ENCODE measurements around the gene N4BP2. TPM values are rescaled to one million over a fixed set of nuclear protein-coding genes. Genes with fewer than 3 reads are reported as not detected.

N4BP2 gene
- polyA plus RNA-seq, 1 of the 3 experiments (the other 2 are of a cell fraction) = 1.2 TPM

- TF ChIP-seq FOXM1 (IDR thresholded peaks at IDR 0.05; ENCODE audit: low read depth) = no peak
- TF ChIP-seq NFIC (IDR thresholded peaks at IDR 0.05; ENCODE audit: borderline replicate concordance) = no peak
- no peak for TF ChIP-seq ELF1 (IDR thresholded peaks at IDR 0.05)
Observed at GRCh38 chr4:40196272-40196671, 139.6 kb downstream of the N4BP2 start (continued).

GRCh38 chr4:40196724-40197281 is 140.2 kb downstream of the N4BP2 start, which contains the start of gene RHOH:
TSS of gene RHOH (plus strand) at chr4:40197031. CDS start at chr4:40243387, 46,356 bp downstream.
- Histone ChIP-seq H3K27me3 (ENCODE audit: insufficient read depth) (no peaks in the 10 kb centered on the region), H3K4me2 (no peak within 1 kb of the TSS), H3K9me2 (no peaks in the 10 kb centered on the region), H2AFZ (ENCODE audit: low read depth) (no peak within 1 kb of the TSS), H3K9me3 (no peaks in the 10 kb centered on the region; the same call in 1 of the 2 replicates), H3F3A (replicated peaks; ENCODE audit: insufficient read depth) (no peaks in the 10 kb centered on the region), H3K36me3 (replicated peaks in 1 of 2; ENCODE audit: control insufficient read depth in 1 of 2, insufficient read depth in 2 of 2, low read length in 1 of 2) (no peaks in the 10 kb centered on the region), H3K4me1 (ENCODE audit: control insufficient read depth in 1 of 2, insufficient read depth in 2 of 2, low read depth in 1 of 2, low read length in 1 of 2) (peaks cover 4 to 7% of the 10 kb centered on the region in 2 experiments; a peak in 3 of 4 replicates), H3K9ac (no peak within 1 kb of the TSS), H3K79me2 (ENCODE audit: insufficient read depth) (no peaks in the 10 kb centered on the region), H4K20me1 (ENCODE audit: insufficient read depth) (no peaks in the 10 kb centered on the region), H3K4me3 (ENCODE audit: low read depth in 2 of 2, low read length in 1 of 2) (no peak within 1 kb of the TSS), H3K27ac (ENCODE audit: low read depth in 2 of 2, low read length in 1 of 2) (no peak within 1 kb of the TSS)
- DNase-seq = no peak
- WGBS (ENCODE audit: low lambda C conversion rate) = 95% methylated on average over 14 of the region's 14 CpGs
- ChIA-PET POLR2A (no interaction called here), CTCF (interaction anchor here (1.4 to 1.5 kb wide), 2 partner anchors 10 to 47 kb away, joined by 3 to 6 read pairs; no protein-coding TSS in a partner anchor)
- TF ChIP-seq CHD2 (IDR thresholded peaks at IDR 0.05; ENCODE audit: low read length, partially characterized antibody) (no peak), JUND (IDR thresholded peaks at IDR 0.05) (no peak), EP300 (IDR thresholded peaks at IDR 0.05; ENCODE audit: borderline replicate concordance in 1 of 2, low read depth in 1 of 2, low read length in 1 of 2) (no peak), YY1 (IDR thresholded peaks at IDR 0.05; ENCODE audit: low read depth) (no peak), RAD21 (IDR thresholded peaks at IDR 0.05; ENCODE audit: low read length) (no peak), FOXJ3 (CRISPR knock-in tag; IDR thresholded peaks at IDR 0.05) (no peak), SIN3A (IDR thresholded peaks at IDR 0.05; ENCODE audit: borderline replicate concordance, low read depth, low read length) (no peak), MXI1 (IDR thresholded peaks at IDR 0.05; ENCODE audit: low read depth, low read length) (no peak), PBX3 (IDR thresholded peaks at IDR 0.05) (no peak), REST (IDR thresholded peaks at IDR 0.05; ENCODE audit: low read depth, low read length) (no peak), NFIC (IDR thresholded peaks at IDR 0.05; ENCODE audit: borderline replicate concordance) (no peak), MAX (IDR thresholded peaks at IDR 0.05; ENCODE audit: low read depth) (no peak), GATA2 (CRISPR knock-in tag; IDR thresholded peaks at IDR 0.05) (no peak), USF2 (IDR thresholded peaks at IDR 0.05; ENCODE audit: borderline replicate concordance, low read depth, low read length) (no peak), CTCF (IDR thresholded peaks at IDR 0.05) (no peak)

All from SK-N-SH (cell line).